KBM-7 (cell line): ENCODE measurements around the gene RNF225.

Source experiments
- DNase-seq: peaks from one replicate; pipeline ENCODE4 v3.0.0-alpha.2; 2015
- in situ Hi-C: fragments of 300-500 bp; cut with MboI; formaldehyde crosslinking; loops from 2 replicates; pipeline ENCODE4 v1.14.3; 2020; ENCODE audit warnings: low sequenced_read_pairs, low pct_unique_long_range_greater_than_20kb, mixed read lengths

Gene RNF225

GRCh38 chr19:58385313-58385890 is 10.1 kb upstream of the RNF225 start:
- no peak for DNase-seq
- in situ Hi-C loops = no loop called here

- in situ Hi-C loops = no loop called here
- no peak for DNase-seq
Measured at GRCh38 chr19:58385891-58386575, 9.4 kb upstream of the RNF225 start.

- DNase-seq = peak; percentile 97
- in situ Hi-C loops = no loop called here
Measured at GRCh38 chr19:58386576-58387337, 8.7 kb upstream of the RNF225 start, which contains the start of gene RPS5. Gene RPS5 (plus strand): TSS chr19:58387269. CDS start chr19:58388138, 869 bp downstream.

- peak; percentile 30 for DNase-seq
- in situ Hi-C loops = no loop called here
Measured at GRCh38 chr19:58387338-58388174, 7.9 kb upstream of the RNF225 start.

DNA sequence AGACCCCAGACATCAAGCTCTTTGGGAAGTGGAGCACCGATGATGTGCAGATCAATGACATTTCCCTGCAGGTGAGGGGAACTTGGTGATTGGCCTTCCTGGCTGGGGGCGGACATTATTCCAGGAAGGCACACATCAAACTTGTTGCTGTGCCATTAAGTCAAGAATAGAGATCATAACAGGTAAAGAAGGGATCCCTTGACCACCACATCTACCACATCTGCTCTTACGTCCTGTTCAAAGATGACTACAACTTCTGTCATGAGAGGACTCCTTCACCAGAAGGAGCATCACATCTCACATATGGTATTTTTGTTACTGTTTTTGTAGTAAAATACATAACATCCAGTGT is 7.3 kb upstream of the RNF225 start:
- DNase-seq = no peak
- in situ Hi-C loops = no loop called here

DNA sequence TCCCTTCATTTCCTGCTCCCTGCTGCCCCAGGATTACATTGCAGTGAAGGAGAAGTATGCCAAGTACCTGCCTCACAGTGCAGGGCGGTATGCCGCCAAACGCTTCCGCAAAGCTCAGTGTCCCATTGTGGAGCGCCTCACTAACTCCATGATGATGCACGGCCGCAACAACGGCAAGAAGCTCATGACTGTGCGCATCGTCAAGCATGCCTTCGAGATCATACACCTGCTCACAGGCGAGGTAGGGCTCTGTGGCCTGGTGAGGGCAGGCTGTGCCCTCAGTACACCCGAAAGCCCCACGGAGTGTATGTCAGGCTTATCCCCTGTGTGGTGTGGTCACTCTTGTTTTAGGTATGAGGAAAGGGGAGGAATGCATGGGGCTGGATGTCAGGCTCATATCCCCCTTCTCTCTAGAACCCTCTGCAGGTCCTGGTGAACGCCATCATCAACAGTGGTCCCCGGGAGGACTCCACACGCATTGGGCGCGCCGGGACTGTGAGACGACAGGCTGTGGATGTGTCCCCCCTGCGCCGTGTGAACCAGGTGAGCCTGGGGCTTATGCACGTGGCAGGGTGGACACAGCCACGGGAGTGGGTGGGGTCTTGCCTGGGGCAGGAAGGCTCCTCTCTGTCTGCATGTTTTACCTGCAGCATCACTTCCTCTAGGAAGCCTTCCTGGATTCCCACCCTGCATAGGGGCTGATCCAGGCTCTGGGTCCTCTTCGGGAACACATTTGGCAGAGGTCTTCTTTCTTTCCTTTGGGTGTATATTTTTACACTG is 2.3 kb upstream of the RNF225 start:
- no peak for DNase-seq
- in situ Hi-C loops = no loop called here

- in situ Hi-C loops = no loop called here
- no peak for DNase-seq
Measured at GRCh38 chr19:58393725-58394033, 1.8 kb upstream of the RNF225 start.

- in situ Hi-C loops = no loop called here
Measured at GRCh38 chr19:58394821-58395219, 636 bp upstream of the RNF225 start.

DNA sequence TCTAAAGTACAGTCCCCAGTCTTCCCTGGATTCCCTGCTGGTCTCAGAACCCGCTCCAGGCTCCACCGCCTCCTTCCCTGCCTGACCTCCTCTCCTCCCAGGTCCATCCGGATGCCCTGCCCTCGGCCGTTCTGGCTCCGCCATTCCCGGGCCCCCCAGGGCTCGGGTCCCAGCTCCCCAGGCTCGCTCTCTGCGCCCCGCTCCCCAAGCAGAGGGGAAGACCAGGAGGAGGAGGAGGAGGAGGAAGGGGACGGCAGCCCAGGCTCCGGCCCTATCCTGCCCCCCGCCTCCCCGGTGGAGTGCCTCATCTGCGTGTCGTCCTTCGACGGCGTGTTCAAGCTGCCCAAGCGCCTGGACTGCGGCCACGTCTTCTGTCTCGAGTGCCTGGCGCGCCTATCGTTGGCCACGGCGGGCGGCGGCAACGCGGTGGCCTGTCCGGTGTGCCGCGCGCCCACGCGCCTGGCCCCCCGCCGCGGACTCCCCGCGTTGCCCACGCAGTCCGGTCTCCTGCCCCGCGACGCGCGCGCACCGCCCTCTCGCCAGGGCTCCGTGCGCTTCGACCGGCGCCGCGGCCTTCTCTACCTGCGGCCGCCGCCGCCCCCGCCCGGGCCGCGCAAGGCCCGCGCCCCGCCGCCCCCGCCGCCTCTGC is 647 bp downstream of the RNF225 start:
- in situ Hi-C loops = no loop called here
- DNase-seq = no peak

More at GRCh38 chr19:58394821-58395219, 636 bp upstream of the RNF225 start:
- no peak for DNase-seq

- in situ Hi-C loops = no loop called here
- no peak for DNase-seq
Measured at GRCh38 chr19:58396691-58397532, 1.5 kb downstream of the RNF225 start.

GRCh38 chr19:58397533-58398037 is 2.1 kb downstream of the RNF225 start:
- DNase-seq = no peak
- in situ Hi-C loops = no loop called here

DNA sequence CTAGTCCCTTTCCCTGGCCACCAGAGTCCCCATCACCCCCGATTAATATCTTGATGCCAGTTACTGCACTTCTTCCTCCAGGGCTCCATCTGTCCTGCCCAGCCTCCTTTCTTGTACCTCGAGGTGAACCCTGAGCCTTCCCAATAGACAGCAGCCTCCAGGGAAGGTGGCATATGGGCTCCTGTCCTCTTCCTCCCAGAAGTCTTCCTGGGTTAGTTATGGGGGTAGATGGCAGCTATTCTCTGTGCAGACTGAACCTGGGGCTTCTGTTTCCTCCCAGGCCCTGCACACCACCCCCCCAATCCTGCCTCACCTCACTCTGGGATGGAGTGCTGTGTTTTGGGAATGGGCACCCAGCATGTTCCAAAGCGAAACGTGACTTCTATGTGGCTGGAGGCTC is 2.6 kb downstream of the RNF225 start:
- DNase-seq = no peak
- in situ Hi-C loops = no loop called here

- in situ Hi-C loops = no loop called here
- DNase-seq = no peak
Measured at GRCh38 chr19:58398545-58398944, 3.1 kb downstream of the RNF225 start.

DNA sequence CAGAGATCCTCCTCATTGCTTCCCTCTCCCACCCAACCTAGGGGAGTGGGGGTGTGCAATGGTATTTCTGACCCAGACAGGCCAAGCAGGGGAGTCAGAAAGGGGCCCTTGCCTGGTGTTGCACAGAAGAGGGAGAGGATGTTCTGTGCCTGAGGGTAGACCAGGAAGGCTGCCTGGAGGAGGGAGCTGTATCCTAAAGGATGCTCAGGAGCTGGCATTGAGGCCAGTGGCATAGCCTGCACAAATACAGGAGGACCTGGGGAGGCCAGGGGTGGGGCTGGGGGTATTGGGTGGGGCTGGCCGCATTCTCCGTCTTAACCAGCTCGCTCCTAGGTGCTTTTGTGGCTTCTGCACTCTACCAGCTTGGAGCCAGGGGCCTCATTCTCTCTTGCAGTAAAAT is 4.4 kb downstream of the RNF225 start:
- no peak for DNase-seq
- in situ Hi-C loops = no loop called here

DNA sequence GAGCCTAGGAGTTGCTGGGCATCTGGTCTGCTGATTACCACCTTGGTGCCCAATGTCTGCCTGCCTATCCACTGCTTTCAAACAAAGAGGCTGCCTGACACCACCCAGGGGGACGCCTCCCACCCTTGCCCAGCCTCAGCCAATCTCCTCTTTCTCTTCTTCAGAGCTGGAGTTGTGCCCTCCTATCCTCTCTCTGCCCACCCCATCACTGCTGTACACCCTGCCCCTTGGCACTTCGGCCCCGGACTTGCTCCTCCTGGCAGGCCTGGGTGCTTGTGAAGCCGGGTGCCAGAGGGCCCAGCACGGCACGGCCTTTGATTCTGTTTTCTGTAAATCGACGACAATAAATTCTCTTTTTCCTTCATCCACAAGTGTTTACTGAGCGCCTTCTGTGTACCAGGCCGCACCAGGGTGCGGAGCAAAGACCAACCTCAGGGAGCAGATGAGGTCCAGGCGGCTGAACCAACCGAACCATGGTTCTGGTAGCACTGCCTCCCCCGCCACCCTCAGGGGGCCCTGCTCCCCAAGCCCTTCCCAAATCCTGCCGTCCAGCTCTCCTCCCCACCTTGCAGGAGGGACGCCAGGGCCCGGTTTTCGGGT is 5.0 kb downstream of the RNF225 start:
- in situ Hi-C loops = no loop called here
- DNase-seq = no peak

DNA sequence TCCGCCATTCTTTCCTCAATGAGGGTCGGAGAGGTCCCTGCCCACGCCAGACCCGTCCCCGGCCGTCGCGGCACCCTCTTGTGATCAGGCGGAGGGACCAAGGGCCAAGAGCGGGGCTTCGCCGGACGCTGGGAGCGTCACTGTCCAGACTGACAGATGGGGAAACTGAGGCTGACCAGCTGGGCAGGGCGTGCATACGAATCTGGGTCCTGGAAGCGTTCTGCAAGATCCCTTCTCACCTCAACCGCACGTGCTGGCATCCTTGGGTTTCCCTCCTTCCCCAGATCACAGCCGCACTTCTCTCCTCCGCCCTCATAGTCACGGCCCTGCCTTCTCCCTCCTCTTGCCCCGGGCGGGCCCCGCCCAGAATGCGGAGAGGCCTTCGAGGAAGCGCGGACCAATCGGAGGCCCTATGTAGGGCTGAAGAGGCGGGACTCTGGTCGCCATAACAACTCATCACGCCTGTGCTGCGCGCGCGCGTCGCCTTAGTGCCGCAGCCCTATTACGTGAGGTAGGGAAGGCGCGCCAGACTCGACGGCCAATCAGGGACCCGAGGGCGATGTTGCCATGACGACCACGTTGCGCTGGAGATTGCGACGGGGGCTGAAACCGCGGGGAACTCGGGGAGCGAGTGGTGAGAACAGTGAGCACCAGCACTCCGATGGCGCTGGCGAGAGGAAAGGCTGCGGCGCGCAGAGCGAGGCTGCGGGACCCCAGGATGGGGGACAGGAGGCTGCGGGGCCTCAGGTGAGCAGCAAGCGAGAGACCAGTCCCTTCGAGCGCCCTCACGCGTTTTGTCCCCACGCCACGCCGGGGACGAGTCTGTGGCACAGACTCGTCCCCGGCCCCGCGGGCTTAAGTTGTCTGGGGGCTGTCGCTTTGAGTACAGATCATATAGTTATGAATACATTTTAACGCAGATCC is 5.7 kb downstream of the RNF225 start:
- peak; percentile 100 for DNase-seq
- in situ Hi-C loops = no loop called here
